Endometrium (tissue), 2 donors: Measurements from ENCODE around the gene PERCC1.

Experiments used
- FAIRE-seq: peaks from 2 replicates; lab custom pipeline; 2012; peaks lifted over from hg19 to GRCh38; lab: Jason Lieb, UNC
- donor health status: control.
- donor health status: control.

Gene PERCC1

DNA sequence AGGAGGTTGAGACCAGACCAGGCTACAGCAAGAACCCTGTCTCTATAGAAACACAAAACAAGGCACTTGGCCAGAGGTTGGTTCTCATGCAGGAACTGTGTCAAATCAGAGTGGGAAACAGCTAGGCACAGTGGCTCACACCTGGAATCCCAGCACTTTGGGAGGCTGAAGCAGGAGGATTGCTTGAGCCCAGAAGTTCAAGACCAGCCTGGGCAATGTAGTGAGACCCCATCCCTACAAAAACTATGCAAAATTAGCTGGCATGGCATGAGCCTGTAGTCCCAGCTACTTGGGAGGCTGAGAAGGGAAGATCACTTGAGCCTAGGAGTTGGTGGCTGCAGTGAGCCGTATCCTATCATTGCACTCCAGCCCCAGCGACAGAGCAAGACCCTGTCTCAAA is 18.0 kb upstream of the PERCC1 start:
- no peak for FAIRE-seq

DNA sequence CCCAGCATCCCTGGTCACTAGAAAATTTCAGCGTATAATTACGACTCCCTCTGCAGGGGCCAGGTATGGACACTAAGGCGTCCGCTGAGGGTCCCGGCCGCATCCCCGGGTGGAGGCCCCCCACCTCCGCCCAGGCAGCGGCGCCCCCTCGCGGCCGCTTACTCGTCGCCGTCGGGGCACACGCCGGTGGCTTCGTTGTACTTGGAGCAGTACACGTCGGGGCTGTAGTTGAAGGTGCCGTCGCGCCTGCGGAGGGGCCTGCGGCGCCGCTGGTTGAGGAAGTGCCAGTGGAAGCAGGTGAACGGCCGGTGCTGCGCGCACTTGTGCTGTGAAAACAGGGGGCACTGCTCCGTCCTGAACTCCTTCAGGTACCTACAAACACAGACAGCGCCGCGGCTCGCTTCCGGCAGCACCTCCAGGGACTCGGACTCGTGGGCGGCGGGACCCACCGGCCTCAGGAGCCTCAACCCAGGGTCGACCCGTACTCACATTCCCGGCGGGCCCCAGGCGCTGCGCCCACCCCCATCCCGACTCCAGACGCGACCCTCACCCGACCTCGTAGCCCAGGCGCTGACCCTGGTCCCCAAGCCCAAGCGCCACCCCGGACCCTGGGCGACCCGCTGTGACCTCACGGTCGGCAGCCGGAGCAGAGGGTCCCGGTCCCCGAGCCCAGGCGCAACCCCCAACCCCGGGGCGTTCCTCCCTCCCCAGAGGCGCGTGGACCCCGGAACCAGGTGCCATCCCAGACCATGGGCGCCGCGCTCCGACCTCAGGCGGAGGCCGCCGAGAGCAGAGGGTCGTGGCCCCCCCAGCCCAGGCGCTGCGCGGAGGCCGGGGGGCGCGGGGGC is 17.0 kb upstream of the PERCC1 start:
- FAIRE-seq = no peak

DNA sequence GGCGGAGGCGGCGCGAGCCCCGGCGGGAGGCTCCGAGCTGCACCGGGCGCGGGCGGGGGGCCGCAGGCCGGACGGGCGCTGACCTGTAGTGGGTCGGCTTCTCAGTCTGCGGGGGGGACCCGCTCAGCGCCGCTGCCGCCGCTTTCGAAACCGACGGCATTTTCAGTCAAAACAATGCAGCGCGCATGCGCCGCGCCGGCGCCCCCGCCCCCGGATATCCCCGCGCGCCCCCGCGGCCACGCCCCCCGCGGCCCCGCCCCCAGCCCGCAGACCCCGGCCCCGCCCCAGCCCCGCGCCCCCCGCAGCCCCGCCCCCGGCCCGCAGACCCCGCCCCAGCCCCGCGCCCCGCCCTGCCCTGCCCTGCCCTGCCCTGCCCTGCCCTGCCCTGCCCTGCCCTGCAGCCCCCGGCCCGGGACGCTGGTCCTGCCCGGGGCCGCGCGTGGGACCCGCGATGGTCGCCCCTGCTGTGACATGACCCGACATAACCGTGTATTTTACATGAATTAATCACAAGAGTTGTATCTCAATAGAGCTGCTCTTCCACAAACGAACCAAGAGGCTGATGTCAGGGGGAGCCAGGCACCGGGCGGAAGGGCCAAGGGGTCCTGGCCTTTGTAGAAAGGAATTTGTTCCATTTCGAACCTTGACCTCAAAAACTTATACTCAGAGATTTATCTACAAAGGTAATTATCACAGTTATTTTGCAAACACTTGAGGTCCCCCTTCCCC is 16.2 kb upstream of the PERCC1 start, which contains the start of gene UNKL:
UNKL (minus strand) TSS at position 173 of the 729 bp plus-strand sequence; CDS start at position 160, 13 bp downstream.
- no peak for FAIRE-seq

DNA sequence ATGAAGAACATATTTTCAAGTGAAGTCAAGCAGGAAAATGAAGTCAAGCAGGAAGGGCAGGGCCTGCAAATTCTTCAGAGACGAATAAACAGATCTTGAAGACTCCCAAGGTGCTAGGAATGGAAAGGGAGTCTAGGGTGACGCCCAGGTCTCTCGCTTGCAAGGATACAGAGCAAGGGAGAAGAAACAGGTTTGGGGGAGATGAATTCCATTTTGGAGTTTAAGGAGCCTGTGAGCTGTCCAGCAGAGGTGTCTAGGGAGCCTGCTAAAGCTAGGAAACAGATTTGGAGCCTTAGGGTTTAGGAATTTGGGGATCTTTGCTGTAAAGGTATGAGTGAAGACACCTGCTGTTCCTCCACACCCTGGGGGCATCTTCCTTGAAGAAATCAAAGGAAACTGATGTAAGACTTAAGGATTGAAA is 14.3 kb upstream of the PERCC1 start:
- no peak for FAIRE-seq

DNA sequence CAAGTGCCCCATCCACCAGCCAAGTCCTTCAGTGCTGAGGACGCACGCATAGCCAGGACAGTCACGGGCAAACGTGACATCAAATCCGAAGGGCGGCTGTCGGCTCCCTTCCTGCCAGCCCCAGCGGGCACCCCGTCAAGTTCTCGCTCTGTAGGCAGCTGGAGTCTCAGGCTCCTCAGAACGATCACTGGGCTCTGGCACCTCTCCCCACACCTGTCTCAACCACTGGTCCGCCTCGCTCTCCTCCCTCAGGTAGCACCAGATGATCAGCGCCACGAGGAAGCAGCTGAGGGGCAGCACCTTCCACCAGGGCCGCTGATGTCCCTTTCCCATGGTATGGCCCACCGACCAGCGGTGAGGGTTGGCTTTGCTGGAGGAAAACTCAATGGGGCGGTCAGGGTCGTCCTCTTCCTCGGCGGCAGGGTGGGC is 10.8 kb upstream of the PERCC1 start:
- FAIRE-seq = no peak

DNA sequence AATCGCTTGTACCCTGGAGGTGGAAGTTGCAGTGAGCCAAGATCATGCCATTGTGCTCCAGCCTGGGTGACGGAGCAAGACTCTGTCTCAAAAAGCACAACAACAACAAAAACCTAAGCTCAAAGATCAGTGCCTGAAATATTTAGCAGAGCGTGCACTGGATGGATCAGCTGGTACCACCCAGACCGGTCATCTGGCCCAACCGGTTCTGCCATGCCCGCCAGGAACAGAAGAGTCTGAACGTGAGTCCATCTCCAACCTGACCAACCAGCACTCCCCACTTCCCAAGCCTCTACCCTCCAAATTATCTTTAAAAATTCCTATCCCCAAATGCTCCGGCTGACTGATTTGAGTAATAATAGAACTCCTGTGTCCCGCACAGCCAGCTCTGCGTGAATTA is 8.8 kb upstream of the PERCC1 start:
- no peak for FAIRE-seq

DNA sequence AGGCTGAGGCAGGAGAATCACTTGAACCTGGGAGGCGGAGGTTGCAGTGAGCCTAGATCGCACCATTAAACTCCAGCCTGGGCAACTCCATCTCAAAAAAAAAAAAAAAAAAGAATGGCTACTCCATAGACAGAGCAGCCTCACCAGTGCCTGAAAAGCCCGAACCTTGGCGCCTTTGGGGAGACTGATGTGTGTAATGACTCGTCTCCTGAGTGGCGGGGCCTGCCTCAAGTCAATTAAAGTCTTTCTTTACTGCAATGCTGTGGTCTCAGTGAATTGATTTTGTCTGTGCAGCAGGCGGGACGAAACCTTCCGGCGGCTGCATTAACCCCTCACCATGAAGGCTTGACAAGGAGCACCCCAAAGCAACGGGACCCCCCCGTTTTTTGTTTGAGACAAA is 6.8 kb upstream of the PERCC1 start:
- no peak for FAIRE-seq

DNA sequence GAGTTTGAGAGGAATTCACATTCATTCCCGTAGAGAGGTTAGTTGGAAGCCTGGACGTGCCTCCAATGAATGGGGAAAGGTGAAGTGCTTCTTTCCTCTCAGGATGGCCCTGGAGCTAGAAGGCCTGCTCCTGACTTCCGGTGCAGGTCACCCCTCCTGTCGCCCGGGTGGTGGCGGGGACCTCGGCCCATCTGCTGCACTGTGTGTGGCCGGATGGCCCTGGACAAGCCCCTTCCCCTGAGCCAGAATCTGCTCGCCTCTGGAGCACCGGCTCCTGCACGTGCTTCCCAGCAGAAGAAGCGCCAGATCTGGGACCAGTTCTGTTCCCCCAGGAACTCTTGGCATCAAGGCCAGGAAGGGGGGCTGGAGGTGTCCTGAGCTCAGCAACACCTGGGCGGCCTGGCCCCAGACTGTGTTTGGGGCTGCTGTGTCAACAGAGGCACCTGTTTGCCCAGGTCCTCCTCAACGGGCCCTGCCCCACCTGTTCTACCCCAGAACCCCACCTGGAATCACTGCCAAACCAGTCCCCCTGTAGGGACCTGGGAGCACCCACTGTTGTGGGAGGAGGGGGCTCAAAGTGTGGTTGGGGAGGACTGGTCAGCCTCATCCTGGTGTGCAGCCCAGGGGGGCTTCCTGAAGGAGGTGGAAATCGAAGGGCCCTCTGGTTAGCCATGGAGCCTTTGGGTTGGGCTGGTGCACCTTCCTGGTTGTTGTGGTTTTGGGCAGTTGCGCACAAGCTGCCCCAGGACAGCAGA is 5.1 kb upstream of the PERCC1 start:
- no peak for FAIRE-seq

DNA sequence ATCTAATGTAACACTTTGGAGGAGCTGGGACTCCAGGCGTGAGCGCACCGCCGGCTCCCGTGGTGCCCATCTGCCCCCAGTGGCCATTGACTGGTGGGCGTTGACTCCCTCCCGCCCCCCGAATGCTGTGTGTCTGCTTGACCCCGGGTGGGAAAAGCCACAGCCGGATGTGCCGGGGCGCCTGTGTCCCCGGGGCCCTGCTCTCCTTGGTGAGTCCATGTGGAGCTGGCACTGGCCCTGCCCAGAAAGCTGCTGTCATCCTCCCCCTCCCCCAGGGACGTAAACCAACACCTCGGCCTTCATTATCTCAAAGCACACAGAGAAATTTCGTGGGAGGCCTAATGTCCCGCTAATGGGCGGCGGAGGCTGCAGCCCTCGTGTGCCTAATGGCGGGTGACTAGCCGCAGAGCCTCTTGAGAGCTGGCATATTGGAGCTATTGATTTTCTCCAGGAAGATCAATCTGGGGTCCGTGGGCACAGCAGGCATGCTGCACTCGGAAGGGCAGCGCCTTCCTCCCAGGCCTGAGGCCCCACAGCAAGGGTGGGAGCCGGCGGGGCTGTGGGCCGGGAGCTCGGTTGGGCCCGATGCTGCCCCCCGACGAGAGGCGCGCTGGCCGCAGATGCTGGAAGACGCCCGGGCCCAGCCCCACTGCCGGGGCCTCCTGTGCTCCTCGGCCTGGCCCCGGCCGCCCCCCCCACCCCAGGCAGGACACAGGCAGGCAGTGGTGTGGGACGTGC is 4.0 kb upstream of the PERCC1 start:
- no peak for FAIRE-seq

DNA sequence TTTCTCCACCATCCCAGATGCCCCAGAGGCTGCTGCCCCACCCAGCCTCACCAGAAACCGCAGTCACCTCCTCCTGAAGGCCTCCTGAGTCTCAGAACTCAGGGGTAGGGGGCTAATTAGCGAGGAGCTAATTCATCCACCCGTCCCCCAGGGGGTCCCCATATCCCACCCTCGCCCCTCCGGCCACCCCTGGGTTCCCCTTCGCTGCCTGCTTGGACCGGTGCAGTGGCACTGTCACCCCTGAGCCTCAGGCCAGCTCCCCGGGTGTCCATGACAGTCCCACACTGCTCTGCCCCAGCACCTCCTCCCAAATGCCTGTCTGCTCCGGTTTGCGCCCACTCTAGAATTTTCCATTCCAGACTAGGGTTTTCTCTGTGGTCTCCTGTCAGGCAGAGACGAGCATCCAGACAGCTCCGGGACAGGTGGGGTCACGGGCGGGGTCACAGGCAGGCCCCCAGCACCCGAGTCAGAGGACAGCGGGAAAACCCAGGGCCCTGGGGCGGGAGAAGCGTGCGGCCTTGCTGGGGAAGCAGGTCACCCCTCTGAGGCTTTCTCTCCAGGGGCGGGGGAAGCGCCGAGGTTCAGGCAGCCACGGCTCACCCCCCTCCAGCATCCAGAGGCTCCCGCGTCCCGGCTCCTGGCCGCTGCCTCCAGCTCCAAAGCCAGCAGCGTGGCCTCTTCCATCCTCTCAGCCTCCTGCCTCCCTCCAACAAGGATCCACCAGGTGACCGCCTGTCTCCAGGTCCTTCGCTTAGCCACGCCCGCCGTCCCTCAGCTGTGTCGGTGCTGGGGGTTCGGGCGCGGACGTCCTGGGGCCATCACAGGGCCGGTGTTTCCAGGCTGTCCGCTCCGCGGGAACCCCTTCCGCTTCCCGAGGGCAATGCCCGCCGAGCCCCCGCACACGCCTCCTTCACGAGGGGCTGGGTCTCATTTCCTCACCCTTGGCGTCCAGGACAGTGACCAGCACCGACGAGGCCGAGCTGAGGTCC is 3.1 kb upstream of the PERCC1 start:
- FAIRE-seq = no peak

DNA sequence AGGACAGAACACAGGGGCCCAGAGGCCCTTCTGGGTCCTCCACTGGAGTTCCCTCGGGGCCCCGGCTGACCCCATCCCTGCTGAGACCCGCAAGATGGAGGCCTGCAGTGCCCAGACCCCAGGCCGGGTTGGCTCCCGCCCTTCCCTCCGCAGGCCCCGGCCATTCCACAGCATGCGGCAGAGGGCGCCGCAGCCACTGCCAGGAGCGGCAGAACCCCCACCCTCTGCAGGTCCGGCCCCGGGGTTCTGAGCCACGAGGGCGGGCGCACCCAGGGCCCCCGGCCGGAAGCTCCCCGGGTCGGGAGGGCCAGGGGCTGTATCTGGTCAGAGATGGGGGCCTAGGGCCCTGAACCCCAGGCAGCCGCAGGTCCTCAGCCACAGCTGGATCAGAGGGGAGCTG is 2.4 kb upstream of the PERCC1 start:
- no peak for FAIRE-seq

DNA sequence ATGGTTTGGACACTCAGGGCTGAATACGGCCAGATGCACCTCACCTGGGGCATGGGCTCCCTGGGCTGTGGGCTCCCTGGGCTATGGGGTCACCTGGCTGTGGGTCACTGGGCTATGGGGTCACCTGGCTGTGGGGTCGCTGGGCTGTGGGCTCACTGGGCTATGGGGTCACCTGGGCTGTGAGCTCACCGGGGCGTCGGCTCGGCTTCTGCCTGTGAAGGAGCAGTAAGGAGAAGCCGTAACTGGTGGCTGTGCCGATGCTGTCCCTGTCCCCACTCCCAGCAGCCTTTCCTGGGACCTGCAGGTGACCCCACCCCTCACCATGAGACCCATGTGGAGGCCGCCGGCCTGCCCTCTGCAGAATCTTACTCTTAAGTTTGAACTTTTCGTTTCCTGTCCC is 1.9 kb upstream of the PERCC1 start:
- FAIRE-seq = no peak

DNA sequence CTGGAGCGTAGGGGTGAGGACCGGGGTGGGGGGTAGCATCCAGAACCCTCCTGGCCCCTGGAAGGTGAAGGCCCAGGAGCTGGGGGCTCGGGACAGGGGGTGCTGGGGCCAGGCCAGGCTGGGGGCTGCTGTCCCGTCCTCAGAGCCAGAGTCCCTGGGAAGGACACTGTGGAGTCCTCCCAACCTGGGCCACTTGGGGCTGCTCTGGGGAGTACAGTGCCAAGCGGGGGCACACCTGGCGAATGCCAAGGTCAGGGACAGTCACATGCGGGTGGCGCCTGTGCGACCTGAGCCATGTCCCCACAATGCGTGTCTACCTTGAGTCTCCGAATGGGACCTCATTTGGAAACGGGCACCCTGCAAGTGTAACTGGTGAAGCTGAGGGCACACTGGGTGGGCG is 1.2 kb upstream of the PERCC1 start:
- no peak for FAIRE-seq

DNA sequence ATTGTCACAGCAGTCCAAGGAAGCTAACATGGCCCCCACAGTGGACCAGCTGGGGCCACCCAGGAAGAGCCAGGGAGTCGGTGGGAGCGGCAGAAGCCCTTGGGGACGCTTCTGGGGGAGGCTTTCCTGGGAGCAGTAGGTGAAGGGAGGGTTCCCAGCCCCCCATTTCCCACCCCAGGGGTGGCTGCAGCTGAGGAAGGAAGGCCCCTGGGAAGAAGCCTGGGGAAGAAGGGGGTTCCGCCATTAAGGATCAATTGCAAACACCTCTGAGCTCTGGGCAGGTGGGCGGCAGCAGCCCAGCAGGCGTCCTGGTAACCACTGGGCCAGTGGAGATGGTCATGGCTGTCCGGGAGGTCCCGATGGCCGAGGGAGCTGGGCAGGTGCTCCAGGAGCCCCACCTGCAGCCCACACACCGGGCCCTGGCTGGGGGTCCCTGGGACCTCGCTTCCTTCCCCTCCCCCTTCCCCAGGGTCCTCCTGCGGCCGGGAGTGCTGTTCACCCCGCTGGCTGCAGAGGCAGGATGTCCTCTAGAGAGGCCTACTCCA is 592 bp upstream of the PERCC1 start:
- FAIRE-seq = no peak

DNA sequence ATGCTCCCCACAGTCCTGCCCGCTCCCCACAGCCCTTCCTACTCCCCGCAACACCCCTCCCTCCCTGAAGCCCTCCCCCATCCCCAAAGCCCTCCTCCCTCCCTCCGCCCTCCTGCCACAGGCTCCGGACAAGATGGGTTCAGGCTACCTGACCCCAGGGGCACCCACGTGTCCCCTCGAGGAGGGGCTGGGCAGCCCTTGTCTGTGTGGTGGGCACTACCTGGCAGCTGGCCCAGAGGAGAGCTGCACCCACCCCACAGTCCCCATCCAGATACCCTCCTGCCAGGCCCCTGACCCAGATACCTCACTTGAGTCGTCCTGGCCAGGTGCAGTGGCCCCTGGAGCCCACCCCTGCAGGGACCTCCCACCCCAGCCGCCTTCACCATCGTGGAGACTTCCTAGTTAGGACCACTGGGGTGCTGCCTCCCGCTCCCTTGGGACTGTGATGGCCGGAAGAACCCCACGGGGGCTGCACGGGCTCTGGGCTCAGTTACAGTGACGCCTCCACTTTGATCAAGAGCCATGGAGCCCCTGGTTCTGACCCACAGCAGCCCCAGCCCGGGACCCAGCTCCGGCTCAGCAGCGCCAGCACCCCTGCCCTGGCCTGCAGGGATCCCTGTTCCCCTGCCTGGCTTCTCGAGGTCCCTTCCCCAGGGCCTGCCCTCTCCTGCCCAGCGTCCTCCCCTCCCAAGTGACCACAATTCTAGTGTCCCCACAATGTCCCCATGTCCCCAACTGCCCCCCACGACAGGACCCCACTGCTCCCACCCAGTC is 806 bp downstream of the PERCC1 start:
- no peak for FAIRE-seq

DNA sequence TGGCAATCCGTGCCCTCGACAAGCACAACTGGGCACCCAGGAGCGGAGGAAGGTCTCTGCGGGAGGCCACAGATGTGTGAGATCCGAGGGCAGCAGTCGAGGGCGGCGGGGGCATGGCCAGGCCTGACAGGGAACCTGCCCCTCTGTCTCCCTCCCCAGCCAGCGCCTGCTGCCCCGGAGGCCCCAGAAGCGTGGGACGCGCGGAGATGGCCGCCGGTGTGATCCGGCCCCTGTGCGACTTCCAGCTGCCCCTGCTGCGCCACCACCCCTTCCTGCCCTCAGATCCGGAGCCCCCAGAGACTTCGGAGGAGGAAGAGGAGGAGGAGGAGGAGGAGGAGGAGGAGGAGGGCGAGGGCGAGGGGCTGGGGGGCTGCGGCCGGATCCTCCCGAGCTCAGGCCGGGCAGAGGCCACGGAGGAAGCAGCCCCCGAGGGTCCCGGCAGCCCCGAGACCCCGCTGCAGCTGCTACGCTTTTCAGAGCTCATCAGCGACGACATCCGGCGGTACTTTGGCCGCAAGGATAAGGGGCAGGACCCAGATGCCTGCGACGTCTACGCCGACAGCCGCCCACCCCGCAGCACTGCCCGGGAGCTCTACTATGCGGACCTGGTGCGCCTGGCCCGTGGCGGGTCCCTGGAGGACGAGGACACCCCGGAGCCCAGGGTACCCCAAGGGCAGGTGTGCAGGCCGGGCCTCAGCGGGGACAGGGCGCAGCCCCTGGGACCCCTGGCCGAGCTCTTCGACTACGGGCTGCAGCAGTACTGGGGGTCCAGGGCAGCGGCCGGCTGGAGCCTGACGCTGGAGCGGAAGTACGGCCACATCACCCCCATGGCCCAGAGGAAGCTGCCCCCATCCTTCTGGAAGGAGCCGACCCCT is 1.7 kb downstream of the PERCC1 start:
- no peak for FAIRE-seq

DNA sequence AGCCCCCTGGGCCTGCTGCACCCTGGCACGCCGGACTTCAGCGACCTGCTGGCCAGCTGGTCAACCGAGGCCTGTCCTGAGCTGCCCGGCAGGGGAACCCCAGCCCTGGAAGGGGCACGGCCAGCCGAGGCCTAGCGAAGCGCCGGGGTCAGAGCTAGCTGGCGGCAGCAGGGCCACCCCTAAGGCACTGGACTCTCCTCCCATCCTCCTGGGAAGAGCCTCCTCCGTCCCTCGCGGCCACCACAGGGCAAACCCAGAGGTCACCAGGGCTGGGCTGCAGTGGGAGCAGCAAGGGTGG is 2.3 kb downstream of the PERCC1 start:
- FAIRE-seq = no peak

DNA sequence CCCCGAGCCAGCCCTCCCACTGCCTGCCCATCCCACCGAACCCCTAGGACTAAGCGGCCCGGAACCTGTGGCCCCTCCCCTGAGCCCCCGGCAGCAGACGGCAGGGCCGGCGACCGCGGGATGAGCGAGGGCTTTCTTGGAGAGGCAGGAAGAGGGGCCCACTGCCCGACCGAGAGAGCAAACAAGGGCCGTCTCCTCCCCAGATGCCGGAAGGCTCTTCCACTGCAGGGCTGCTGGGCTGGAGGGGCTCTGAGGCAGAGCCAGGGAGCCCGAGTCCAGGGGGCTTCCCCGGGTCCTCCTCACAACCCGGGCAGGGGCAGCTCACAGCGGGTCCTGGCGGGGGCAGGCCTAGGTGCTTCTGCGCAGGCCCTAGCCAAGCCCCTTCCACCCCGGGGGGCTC is 2.9 kb downstream of the PERCC1 start:
- FAIRE-seq = no peak
